ENCODE data around the gene BPIFB2. TPM values are rescaled to one million over a fixed set of nuclear protein-coding genes. Genes with fewer than 3 reads are reported as not detected.

BPIFB2 gene
- total and polyA plus RNA-seq, 7 experiments from 2014 or later: not detected

- Mint-ChIP-seq H3K9me3 (peaks cover 0 to 5% (median 0%) of the 10 kb centered on the region in 11 donors), H3K4me3 (no peak overlapping the region), H3K4me1 (peaks cover 3 to 50% (median 46%) of the 10 kb centered on the region in 7 donors), H3K27ac (peak overlapping the region in 6 of 9 donors; percentile 15 to 67 (median 44)), H3K27me3 (no peaks in the 10 kb centered on the region), H3K36me3 (no peaks in the 10 kb centered on the region)
- no peaks in the 10 kb centered on the region for H3K9me3 ChIP-seq (ENCODE audit: control insufficient read depth in 2 of 3, low read length in 3 of 3)
- POLR2A ChIA-PET: interaction anchor here (1.0 to 7.2 kb wide), 2 partner anchors 13 to 163 kb away, joined by 3 to 61 read pairs; no protein-coding TSS in a partner anchor
- CTCF ChIA-PET: interaction anchor here (0.9 kb wide), 1 partner anchor 9 kb away, joined by 3 read pairs; no protein-coding TSS in a partner anchor
- H3K27me3 ChIP-seq (ENCODE audit: control insufficient read depth in 2 of 2, insufficient read depth in 2 of 2, low read length in 2 of 2): no peaks in the 10 kb centered on the region
- no peak for ATAC-seq
- intact Hi-C loops (cut with micrococcal nuclease): no loop called here
- no peak for DNase-seq
- H3K4me3 ChIP-seq (ENCODE audit: low read length): no peak overlapping the region
- no peaks in the 10 kb centered on the region for H3K4me1 ChIP-seq (ENCODE audit: control insufficient read depth in 2 of 2, insufficient read depth in 2 of 2, low read length in 2 of 2)
- no peak overlapping the region for H3K27ac ChIP-seq (ENCODE audit: low read depth, low read length)
- no peaks in the 10 kb centered on the region for H3K36me3 ChIP-seq (ENCODE audit: control insufficient read depth in 2 of 3, insufficient read depth in 3 of 3, low read length in 3 of 3)
Observed at GRCh38 chr20:32983459-32984112, 23.9 kb upstream of the BPIFB2 start.

GRCh38 chr20:32984196-32984595 is 23.3 kb upstream of the BPIFB2 start:
- Mint-ChIP-seq H3K4me3 (no peak overlapping the region), H3K27me3 (no peaks in the 10 kb centered on the region), H3K36me3 (no peaks in the 10 kb centered on the region), H3K27ac (peak overlapping the region in 4 of 9 donors; percentile 8 to 67 (median 48)), H3K9me3 (peaks cover 0 to 5% (median 0%) of the 10 kb centered on the region in 11 donors), H3K4me1 (peaks cover 3 to 48% (median 43%) of the 10 kb centered on the region in 7 donors)
- no peaks in the 10 kb centered on the region for H3K36me3 ChIP-seq (ENCODE audit: control insufficient read depth in 2 of 3, insufficient read depth in 3 of 3, low read length in 3 of 3)
- H3K9me3 ChIP-seq (ENCODE audit: control insufficient read depth in 2 of 3, low read length in 3 of 3): no peaks in the 10 kb centered on the region
- no peaks in the 10 kb centered on the region for H3K4me1 ChIP-seq (ENCODE audit: control insufficient read depth in 2 of 2, insufficient read depth in 2 of 2, low read length in 2 of 2)
- no peak for ATAC-seq
- no peak overlapping the region for H3K27ac ChIP-seq (ENCODE audit: low read depth, low read length)
- intact Hi-C loops (cut with micrococcal nuclease): no loop called here
- ChIA-PET POLR2A (interaction anchor here (7.2 kb wide), 1 partner anchor 13 kb away, joined by 61 read pairs; no protein-coding TSS in a partner anchor), CTCF (no interaction called here)
- DNase-seq: no peak
- H3K27me3 ChIP-seq (ENCODE audit: control insufficient read depth in 2 of 2, insufficient read depth in 2 of 2, low read length in 2 of 2): no peaks in the 10 kb centered on the region
- H3K4me3 ChIP-seq (ENCODE audit: low read length): no peak overlapping the region

- no peak for ATAC-seq
- H3K36me3 ChIP-seq (ENCODE audit: control insufficient read depth in 2 of 3, insufficient read depth in 3 of 3, low read length in 3 of 3): no peaks in the 10 kb centered on the region
- no peak for DNase-seq
- intact Hi-C loops (cut with micrococcal nuclease): no loop called here
- CTCF ChIA-PET: interaction anchor here (0.5 to 1.6 kb wide), 3 partner anchors 20 to 419 kb away, joined by 3 to 5 read pairs (median 3); partner anchors contain the start of gene SUN5
- no peaks in the 10 kb centered on the region for H3K9me3 ChIP-seq (ENCODE audit: control insufficient read depth in 2 of 3, low read length in 3 of 3)
- H3K27ac Mint-ChIP-seq: peak overlapping the region in 2 of 9 donors; percentile 32 to 67
- H3K4me1 ChIP-seq (ENCODE audit: control insufficient read depth in 2 of 2, insufficient read depth in 2 of 2, low read length in 2 of 2): no peaks in the 10 kb centered on the region
- no peaks in the 10 kb centered on the region for H3K27me3 ChIP-seq (ENCODE audit: control insufficient read depth in 2 of 2, insufficient read depth in 2 of 2, low read length in 2 of 2)
- H3K27me3 Mint-ChIP-seq: no peaks in the 10 kb centered on the region
- H3K36me3 Mint-ChIP-seq: no peaks in the 10 kb centered on the region
- H3K9me3 Mint-ChIP-seq: peaks cover 0 to 5% (median 0%) of the 10 kb centered on the region in 11 donors
- peaks cover 3 to 46% (median 41%) of the 10 kb centered on the region in 7 donors for H3K4me1 Mint-ChIP-seq
- no peak overlapping the region for H3K27ac ChIP-seq (ENCODE audit: low read depth, low read length)
- H3K4me3 ChIP-seq (ENCODE audit: low read length): no peak overlapping the region
- POLR2A ChIA-PET: interaction anchor here (7.2 kb wide), 1 partner anchor 14 kb away, joined by 61 read pairs; no protein-coding TSS in a partner anchor
- no peak overlapping the region for H3K4me3 Mint-ChIP-seq
Observed at GRCh38 chr20:32984631-32985354, 22.7 kb upstream of the BPIFB2 start.

- Histone ChIP-seq H3K4me3 (ENCODE audit: low read length) (no peak overlapping the region), H3K4me1 (ENCODE audit: control insufficient read depth in 2 of 2, insufficient read depth in 2 of 2, low read length in 2 of 2) (peaks cover 0 to 5% of the 10 kb centered on the region in 2 donors), H3K27me3 (ENCODE audit: control insufficient read depth in 2 of 2, insufficient read depth in 2 of 2, low read length in 2 of 2) (no peaks in the 10 kb centered on the region), H3K36me3 (ENCODE audit: control insufficient read depth in 2 of 3, insufficient read depth in 3 of 3, low read length in 3 of 3) (no peaks in the 10 kb centered on the region), H3K27ac (ENCODE audit: low read depth, low read length) (no peak overlapping the region), H3K9me3 (ENCODE audit: control insufficient read depth in 2 of 3, low read length in 3 of 3) (no peaks in the 10 kb centered on the region)
- Mint-ChIP-seq H3K36me3 (no peaks in the 10 kb centered on the region), H3K27ac (no peak overlapping the region), H3K9me3 (peaks cover 0 to 5% (median 0%) of the 10 kb centered on the region in 11 donors), H3K27me3 (no peaks in the 10 kb centered on the region), H3K4me1 (peaks cover 3 to 52% (median 42%) of the 10 kb centered on the region in 7 donors), H3K4me3 (no peak overlapping the region)
- POLR2A ChIA-PET: interaction anchor here (7.2 kb wide), 1 partner anchor 15 kb away, joined by 61 read pairs; no protein-coding TSS in a partner anchor
- DNase-seq (no peak), ATAC-seq (no peak)
- CTCF ChIA-PET: interaction anchor here (1.0 to 1.6 kb wide), 2 partner anchors 19 to 41 kb away, joined by 3 to 5 read pairs; partner anchors contain the start of gene SUN5
- intact Hi-C loops (cut with micrococcal nuclease): no loop called here
Observed at GRCh38 chr20:32985596-32985995, 21.9 kb upstream of the BPIFB2 start.

- H3K27me3 ChIP-seq (ENCODE audit: control insufficient read depth in 2 of 2, insufficient read depth in 2 of 2, low read length in 2 of 2): no peaks in the 10 kb centered on the region
- Mint-ChIP-seq H3K4me3 (no peak overlapping the region), H3K36me3 (peaks cover 0 to 4% (median 2%) of the 10 kb centered on the region in 5 donors), H3K9me3 (peaks cover 0 to 2% (median 0%) of the 10 kb centered on the region in 11 donors), H3K4me1 (peaks cover 7 to 55% (median 41%) of the 10 kb centered on the region in 7 donors), H3K27ac (peak overlapping the region in 2 of 9 donors; percentile 61 to 73), H3K27me3 (peaks cover 0 to 2% (median 0%) of the 10 kb centered on the region in 5 donors)
- H3K4me1 ChIP-seq (ENCODE audit: control insufficient read depth in 2 of 2, insufficient read depth in 2 of 2, low read length in 2 of 2): peaks cover 0 to 13% of the 10 kb centered on the region in 2 donors
- no peak overlapping the region for H3K4me3 ChIP-seq (ENCODE audit: low read length)
- DNase-seq (no peak), ATAC-seq (no peak)
- H3K36me3 ChIP-seq (ENCODE audit: control insufficient read depth in 2 of 3, insufficient read depth in 3 of 3, low read length in 3 of 3): no peaks in the 10 kb centered on the region
- H3K27ac ChIP-seq (ENCODE audit: low read depth, low read length): no peak overlapping the region
- H3K9me3 ChIP-seq (ENCODE audit: control insufficient read depth in 2 of 3, low read length in 3 of 3): no peaks in the 10 kb centered on the region
- intact Hi-C loops (cut with micrococcal nuclease): no loop called here
- POLR2A ChIA-PET: interaction anchor here (7.2 kb wide), 1 partner anchor 15 kb away, joined by 61 read pairs; no protein-coding TSS in a partner anchor
- CTCF ChIA-PET: interaction anchor here (1.6 kb wide), 1 partner anchor 19 kb away, joined by 5 read pairs; the partner anchor contains the start of gene SUN5
Observed at GRCh38 chr20:32986331-32986966, 21.1 kb upstream of the BPIFB2 start.

All from naive thymus-derived CD4-positive, alpha-beta T cell (primary cell).